Measurements from ENCODE around the gene TTLL10.
"Not testable (repeated sequence)": the region's sequence is repeated elsewhere in the genome, so short reads cannot be mapped to it uniquely, and the experiment has no call there.

GRCh38 chr1:1153215-1153614 lies 20.5 kb upstream of the TTLL10 start:
- not testable (repeated sequence) for TF ChIP-seq CTCF (conservative IDR thresholded peaks at IDR 0.05; ENCODE audit: low read depth, low read length); POLR2A (IDR thresholded peaks at IDR 0.05; ENCODE audit: low read depth, low read length); RAD21 (IDR thresholded peaks at IDR 0.05; ENCODE audit: low read length); MXI1 (IDR thresholded peaks at IDR 0.05; ENCODE audit: borderline replicate concordance, low read depth, low read length); SMC3 (IDR thresholded peaks at IDR 0.05; ENCODE audit: low read depth, low read length); BHLHE40 (IDR thresholded peaks at IDR 0.05; ENCODE audit: low read depth, low read length); FOS (IDR thresholded peaks at IDR 0.05; ENCODE audit: low read depth, low read length)
